Hematopoietic multipotent progenitor cell treated with erythropoietin and hydrocortisone succinate and interleukin-3 and kit ligand, for 8 days (in vitro differentiated cells): Measurements from ENCODE around the gene ZBTB11.
"Not testable (repeated sequence)": the region's sequence is repeated elsewhere in the genome, so short reads cannot be mapped to it uniquely, and the experiment has no call there.

Source experiments
- DNase-seq: peaks from one replicate; pipeline ENCODE4 v3.0.0-alpha.2; 2015

The ZBTB11 gene

GRCh38 chr3:101641397-101642115 is 35.4 kb downstream of the ZBTB11 start:
- DNase-seq = peak; percentile 53

- no peak for DNase-seq
Observed at GRCh38 chr3:101640256-101640655, 36.7 kb downstream of the ZBTB11 start.

- DNase-seq = no peak
Observed at GRCh38 chr3:101639280-101639963, 37.5 kb downstream of the ZBTB11 start.

GRCh38 chr3:101638261-101638745 is 38.6 kb downstream of the ZBTB11 start:
- peak; percentile 41 for DNase-seq

- DNase-seq = peak; percentile 53
Observed at GRCh38 chr3:101637451-101637850, 39.5 kb downstream of the ZBTB11 start.

GRCh38 chr3:101635954-101636798 is 40.8 kb downstream of the ZBTB11 start:
- DNase-seq = peak; percentile 84

GRCh38 chr3:101635345-101635744 is 41.6 kb downstream of the ZBTB11 start:
- no peak for DNase-seq

- no peak for DNase-seq
Observed at GRCh38 chr3:101634591-101635196, 42.2 kb downstream of the ZBTB11 start.

GRCh38 chr3:101633186-101633585 is 43.7 kb downstream of the ZBTB11 start:
- DNase-seq = no peak

- DNase-seq = no peak
Observed at GRCh38 chr3:101632586-101632985, 44.3 kb downstream of the ZBTB11 start.

- not testable (repeated sequence) for DNase-seq
Observed at GRCh38 chr3:101631959-101632358, 45.0 kb downstream of the ZBTB11 start.

- DNase-seq = no peak
Observed at GRCh38 chr3:101631098-101631796, 45.7 kb downstream of the ZBTB11 start.

GRCh38 chr3:101629219-101629618 is 47.7 kb downstream of the ZBTB11 start:
- no peak for DNase-seq

GRCh38 chr3:101625879-101626278 is 51.1 kb downstream of the ZBTB11 start:
- DNase-seq = no peak

GRCh38 chr3:101624857-101625256 is 52.1 kb downstream of the ZBTB11 start:
- DNase-seq = no peak

GRCh38 chr3:101623656-101624055 is 53.3 kb downstream of the ZBTB11 start:
- DNase-seq = no peak

- no peak for DNase-seq
Observed at GRCh38 chr3:101619734-101620133, 57.2 kb downstream of the ZBTB11 start.

- no peak for DNase-seq
Observed at GRCh38 chr3:101618726-101619125, 58.2 kb downstream of the ZBTB11 start.

GRCh38 chr3:101617478-101617877 is 59.5 kb downstream of the ZBTB11 start:
- no peak for DNase-seq

GRCh38 chr3:101615525-101615924 is 61.4 kb downstream of the ZBTB11 start:
- DNase-seq = no peak

GRCh38 chr3:101613014-101613413 is 63.9 kb downstream of the ZBTB11 start:
- not testable (repeated sequence) for DNase-seq

GRCh38 chr3:101611023-101611422 is 65.9 kb downstream of the ZBTB11 start:
- peak; percentile 43 for DNase-seq
